Parathyroid adenoma (tissue), 2 donors: Measurements from ENCODE around the gene SLC37A2.
"Not testable (repeated sequence)": the region's sequence is repeated elsewhere in the genome, so short reads cannot be mapped to it uniquely, and the experiment has no call there.

Source experiments
- H2AFZ ChIP-seq: fragments of 300-600 bp; sonication (generic); one replicate; pipeline ENCODE4 v1.7.0; 2017; ENCODE audit warnings: antibody characterized with exemption, mild to moderate bottlenecking
- H3K27ac ChIP-seq: fragments of 300-600 bp; sonication (generic); one replicate; pipeline ENCODE4 v1.7.0; 2017
- H3K27me3 ChIP-seq: fragments of 300-600 bp; sonication (generic); one replicate; pipeline ENCODE4 v1.7.0; 2017; ENCODE audit warnings: low read length; ENCODE audit not compliant: control insufficient read depth, insufficient read depth
- H3K36me3 ChIP-seq: fragments of 300-600 bp; sonication (generic); one replicate; pipeline ENCODE4 v1.7.0; 2017; ENCODE audit warnings: low read length; ENCODE audit not compliant: control insufficient read depth, insufficient read depth
- H3K4me1 ChIP-seq: fragments of 300-600 bp; sonication (generic); one replicate; pipeline ENCODE4 v1.7.0; 2017; ENCODE audit warnings: control low read depth
- H3K4me2 ChIP-seq: fragments of 300-600 bp; sonication (generic); one replicate; pipeline ENCODE4 v1.7.0; 2017; ENCODE audit warnings: low read length
- H3K4me3 ChIP-seq: fragments of 300-600 bp; sonication (generic); one replicate; pipeline ENCODE4 v1.7.0; 2017; ENCODE audit warnings: low read depth, low read length
- H3K79me2 ChIP-seq: fragments of 300-600 bp; sonication (generic); one replicate; pipeline ENCODE4 v1.7.0; 2017; ENCODE audit warnings: control low read depth
- H3K9ac ChIP-seq: fragments of 300-600 bp; sonication (generic); one replicate; pipeline ENCODE4 v1.7.0; 2017; ENCODE audit warnings: mild to moderate bottlenecking
- H3K9me3 ChIP-seq: fragments of 300-600 bp; sonication (generic); one replicate; pipeline ENCODE4 v1.7.0; 2017; ENCODE audit warnings: low read length; ENCODE audit not compliant: control insufficient read depth
- CTCF ChIP-seq: fragments of 300-600 bp; sonication (generic); IDR thresholded peaks from one replicate; pipeline ENCODE4 v1.7.0; 2017; ENCODE audit warnings: antibody characterized with exemption, mild to moderate bottlenecking
- donor health status: primary hyperparathyroidism.

SLC37A2 gene

GRCh38 chr11:125088576-125089455 lies 25.7 kb downstream of the SLC37A2 start:
- Histone ChIP-seq H3K4me2 (no peak overlapping the region), H3K4me3 (no peak overlapping the region)
- TF ChIP-seq CTCF = no peak

GRCh38 chr11:125089481-125089880 lies 26.4 kb downstream of the SLC37A2 start:
- not testable (repeated sequence) for H3K9me3 ChIP-seq, H3K4me2 ChIP-seq, H3K4me1 ChIP-seq, H2AFZ ChIP-seq, H3K4me3 ChIP-seq, H3K9ac ChIP-seq, H3K36me3 ChIP-seq, H3K27ac ChIP-seq, H3K27me3 ChIP-seq, H3K79me2 ChIP-seq

More at GRCh38 chr11:125088576-125089455, 25.7 kb downstream of the SLC37A2 start:
- Histone ChIP-seq H3K9me3 (no peaks in the 10 kb centered on the region), H3K27me3 (no peaks in the 10 kb centered on the region), H3K79me2 (no peaks in the 10 kb centered on the region), H2AFZ (no peak overlapping the region), H3K9ac (no peak overlapping the region), H3K36me3 (no peaks in the 10 kb centered on the region), H3K27ac (no peak overlapping the region), H3K4me1 (no peaks in the 10 kb centered on the region)

GRCh38 chr11:125090151-125090550 lies 27.0 kb downstream of the SLC37A2 start:
- H3K4me1 ChIP-seq = not testable (repeated sequence)

GRCh38 chr11:125090816-125091215 lies 27.7 kb downstream of the SLC37A2 start:
- H3K9ac ChIP-seq = no peak overlapping the region
- no peaks in the 10 kb centered on the region for H3K4me1 ChIP-seq
- no peaks in the 10 kb centered on the region for H3K36me3 ChIP-seq
- no peak overlapping the region for H3K4me2 ChIP-seq
- no peak for TF ChIP-seq CTCF
- H2AFZ ChIP-seq = no peak overlapping the region
- no peak overlapping the region for H3K27ac ChIP-seq
- no peaks in the 10 kb centered on the region for H3K27me3 ChIP-seq
- H3K9me3 ChIP-seq = no peaks in the 10 kb centered on the region
- no peak overlapping the region for H3K4me3 ChIP-seq
- H3K79me2 ChIP-seq = no peaks in the 10 kb centered on the region

More at GRCh38 chr11:125090151-125090550, 27.0 kb downstream of the SLC37A2 start:
- H3K9me3 ChIP-seq, H3K27me3 ChIP-seq, H3K79me2 ChIP-seq, H2AFZ ChIP-seq, H3K4me2 ChIP-seq, H3K27ac ChIP-seq, H3K36me3 ChIP-seq, H3K4me3 ChIP-seq, H3K9ac ChIP-seq: not testable (repeated sequence)

- Histone ChIP-seq H3K4me3 (no peak overlapping the region), H3K36me3 (no peaks in the 10 kb centered on the region), H3K9me3 (no peaks in the 10 kb centered on the region), H3K4me1 (no peaks in the 10 kb centered on the region), H2AFZ (no peak overlapping the region), H3K27me3 (no peaks in the 10 kb centered on the region), H3K9ac (no peak overlapping the region), H3K4me2 (no peak overlapping the region), H3K79me2 (no peaks in the 10 kb centered on the region), H3K27ac (no peak overlapping the region)
- peak; percentile 51 for TF ChIP-seq CTCF
Observed at GRCh38 chr11:125091247-125091876, 28.3 kb downstream of the SLC37A2 start.
